GM12878 (cell line): Measurements from ENCODE around the gene RAP1GDS1. TPM values are rescaled to one million over a fixed set of nuclear protein-coding genes. Genes with fewer than 3 reads are reported as not detected.
A peak's percentile ranks its signal among the peaks of the same experiment; 100 is the strongest.

Source experiments
- ATAC-seq: fragments of 200-7000 bp; cut with Tn5 transposase; 3 replicates; pipeline ENCODE4 v1.9.1; 2020; ENCODE audit warnings: mild to moderate bottlenecking, moderate library complexity
- BruUV-seq: library from RNA; stranded (reverse); fragments of 400-500 nt; replicated peaks from 2 replicates; lab custom pipeline; 2021; lab: Mats Ljungman, UMichigan
- CTCF ChIA-PET: fragments of 300-600 bp; sonication (Branson Sonifier 250); formaldehyde crosslinking; extraction: SDS; loops from one replicate; lab custom pipeline; 2021; ENCODE audit warnings: inconsistent platforms; lab: Yijun Ruan, JAX
- POLR2A ChIA-PET: fragments of 350-600 bp; formaldehyde crosslinking; extraction: SDS; loops from one replicate; lab custom pipeline; 2021; ENCODE audit warnings: inconsistent platforms; lab: Charles Lee
- RAD21 ChIA-PET: fragments of 300-600 bp; sonication (Branson Sonifier 250); formaldehyde crosslinking; loops from one replicate; lab custom pipeline; 2023; ENCODE audit warnings: antibody characterized with exemption; ENCODE audit not compliant: unreplicated experiment; lab: Charles Lee
- SMC1A ChIA-PET: fragments of 300-600 bp; sonication (Branson Sonifier 250); formaldehyde crosslinking; loops from one replicate; lab custom pipeline; 2023; ENCODE audit not compliant: unreplicated experiment, uncharacterized antibody; lab: Charles Lee
- DNase-seq: peaks from one replicate; pipeline ENCODE4 v3.0.0-alpha.2; 2011; ENCODE audit warnings: low read depth, low spot score
- FAIRE-seq: peaks from 3 replicates; lab custom pipeline; 2011; peaks lifted over from hg19 to GRCh38; lab: Jason Lieb, UNC
- H2AFZ ChIP-seq: 2 replicates; pipeline ENCODE4 v1.6.0; 2011; ENCODE audit warnings: low read depth, low read length, control low read depth; ENCODE audit not compliant: control insufficient read depth
- H3K27ac ChIP-seq: 2 replicates; pipeline ENCODE4 v1.5.1; 2011; ENCODE audit warnings: control low read depth; ENCODE audit not compliant: control insufficient read depth, insufficient read depth
- H3K27me3 ChIP-seq, 2 experiments: replicated peaks in 1 of 2; 2 replicates each; pipeline versions ENCODE4 v1.6.0 to v1.6.1; 2011; ENCODE audit warnings: low read length in 1 of 2; ENCODE audit not compliant: control insufficient read depth in 2 of 2, insufficient read depth in 2 of 2
- H3K36me3 ChIP-seq, 2 experiments: 2 replicates each; pipeline ENCODE4 v1.5.1; 2011; ENCODE audit warnings: low read length in 1 of 2; ENCODE audit not compliant: control insufficient read depth in 2 of 2, insufficient read depth in 2 of 2
- H3K4me1 ChIP-seq: 2 replicates; pipeline ENCODE4 v1.6.1; 2011; ENCODE audit warnings: mild to moderate bottlenecking, low read length, moderate library complexity, mixed read lengths; ENCODE audit not compliant: control insufficient read depth, insufficient read depth
- H3K4me2 ChIP-seq: 2 replicates; pipeline ENCODE4 v1.6.0; 2011; ENCODE audit warnings: control low read depth; ENCODE audit not compliant: control insufficient read depth, insufficient read depth
- H3K4me3 ChIP-seq: fragments of 200-600 bp; sonication (generic); 2 replicates; pipeline ENCODE4 v1.5.1; 2016
- H3K79me2 ChIP-seq: 2 replicates; pipeline ENCODE4 v1.6.0; 2011; ENCODE audit warnings: low read length; ENCODE audit not compliant: control insufficient read depth, insufficient read depth
- H3K9ac ChIP-seq: 2 replicates; pipeline ENCODE4 v1.8.0; 2011; ENCODE audit warnings: low read length, control low read depth, mixed read lengths; ENCODE audit not compliant: control insufficient read depth, insufficient read depth
- H3K9me3 ChIP-seq: replicated peaks from 3 replicates; pipeline ENCODE4 v1.5.1; 2011; ENCODE audit warnings: mild to moderate bottlenecking, low read length; ENCODE audit not compliant: control insufficient read depth, insufficient read depth
- H4K20me1 ChIP-seq: 2 replicates; pipeline ENCODE4 v1.6.0; 2011; ENCODE audit not compliant: control insufficient read depth, insufficient read depth
- CEBPB ChIP-seq, 2 experiments: fragments of 150-350 bp in 1 of 2; IDR thresholded peaks; 2 replicates each; pipeline ENCODE4 v1.6.1; 2012 to 2014; ENCODE audit warnings: low read depth in 2 of 2, low read length in 2 of 2, borderline replicate concordance in 1 of 2, inconsistent platforms in 1 of 2
- HDAC2 ChIP-seq: fragments of 200-600 bp; sonication (generic); IDR thresholded peaks from 2 replicates; pipeline ENCODE4 v1.6.1; 2017
- MTA2 ChIP-seq: fragments of 450-650 bp; IDR thresholded peaks from 2 replicates; pipeline ENCODE4 v1.6.1; 2016; ENCODE audit warnings: low read depth, mild to moderate bottlenecking, moderate library complexity
- NR2C1 ChIP-seq: fragments of 450-650 bp; IDR thresholded peaks from 2 replicates; pipeline ENCODE4 v1.6.1; 2017; ENCODE audit warnings: antibody characterized with exemption, mild to moderate bottlenecking, moderate library complexity
- SIX5 ChIP-seq: IDR thresholded peaks from 2 replicates; pipeline ENCODE4 v1.6.1; 2011; ENCODE audit warnings: mild to moderate bottlenecking, low read depth, low read length, moderate library complexity; ENCODE audit not compliant: severe bottlenecking
- SMARCA5 ChIP-seq: fragments of 450-650 bp; IDR thresholded peaks from 2 replicates; pipeline ENCODE4 v1.6.1; 2017; ENCODE audit warnings: mild to moderate bottlenecking
- USF1 ChIP-seq: IDR thresholded peaks from 2 replicates; pipeline ENCODE4 v1.6.1; 2011; ENCODE audit warnings: borderline replicate concordance, low read depth, mild to moderate bottlenecking, moderate library complexity, mixed read lengths, low read length; ENCODE audit not compliant: insufficient read depth; ENCODE audit errors: extremely low read length
- YBX1 ChIP-seq: fragments of 450-650 bp; IDR thresholded peaks from 2 replicates; pipeline ENCODE4 v1.6.1; 2016; ENCODE audit warnings: antibody characterized with exemption
- ZNF687 ChIP-seq: fragments of 450-650 bp; IDR thresholded peaks from 2 replicates; pipeline ENCODE4 v1.6.1; 2017; ENCODE audit warnings: mild to moderate bottlenecking, moderate library complexity
- WGBS: methylation state at CpG from one replicate; pipeline ENCODE4 v1.1.6; 2016; ENCODE audit warnings: low lambda C conversion rate; ENCODE audit not compliant: insufficient replicate concordance, insufficient coverage; ENCODE audit errors: missing lambda C conversion rate; 5-methylcytosine and 5-hydroxymethylcytosine counted together
- in situ Hi-C: fragments of 300-500 bp; cut with MboI; formaldehyde crosslinking; loops from 9 replicates; pipeline ENCODE4 v1.14.3; 2018; ENCODE audit warnings: mixed read lengths
- intact Hi-C: fragments of 100-400 bp; cut with micrococcal nuclease; formaldehyde crosslinking; loops from one replicate; pipeline ENCODE4 v1.14.2; 2022; ENCODE audit not compliant: unreplicated experiment
- polyA plus RNA-seq, 11 experiments: library from polyadenylated mRNA; depleted of rRNA in 4 of 11; unstranded in 6 of 11; stranded (reverse) in 5 of 11; fragments of >200 nt; fragmentation: Nextera tagmentation in 4 of 11; fragmentation: Illumina TruSeq in 1 of 11; extraction: Ambion mirVana in 4 of 11; extraction: Trizol in 1 of 11; gene quantifications; 1 replicate in 1 of 11; 2 replicates in 10 of 11; pipeline versions ENCODE4 v1.2.1 to v1.2.3, GENCODE V29; 2011 to 2016; ENCODE audit warnings: inconsistent platforms in 2 of 11, missing spikeins in 2 of 11, low read depth in 1 of 11
- total RNA-seq, 4 experiments: library from RNA; depleted of rRNA in 3 of 4; stranded (reverse); fragments of >200 nt in 3 of 4; fragmentation: Illumina TruSeq in 1 of 4; extraction: Trizol in 1 of 4; gene quantifications; 2 replicates each; pipeline versions ENCODE4 v1.2.1 to v1.2.3, GENCODE V29; 2013 to 2021
- TF ChIP-seq, protein P1 (sequence below): fragments of 450-650 bp; IDR thresholded peaks from 2 replicates; pipeline ENCODE4 v1.6.1; 2018; ENCODE audit warnings: borderline replicate concordance, mild to moderate bottlenecking; ENCODE audit not compliant: partially characterized antibody

RAP1GDS1 gene
- total and polyA plus RNA-seq, 10 of the 15 experiments (the other 5 are each of a cell fraction or from before 2014, with no cell fraction given) = 12.0 to 30.5 (median 20.7) TPM

- Histone ChIP-seq H2AFZ (no peak overlapping the region), H3K4me1 (no peaks in the 10 kb centered on the region), H3K36me3 (no peaks in the 10 kb centered on the region), H3K27ac (no peak overlapping the region), H3K4me3 (no peak overlapping the region), H3K9ac (no peak overlapping the region), H4K20me1 (no peaks in the 10 kb centered on the region), H3K79me2 (no peaks in the 10 kb centered on the region), H3K4me2 (no peak overlapping the region)
- DNase-seq (no peak), FAIRE-seq (no peak), ATAC-seq (no peak; the same call in 2 of the 3 replicates)
- in situ Hi-C loops = no loop called here
- ChIA-PET POLR2A (no interaction called here), SMC1A (no interaction called here), RAD21 (no interaction called here), CTCF (no interaction called here)
- 24% methylated on average over 3 of the region's 3 CpGs for WGBS
- TF ChIP-seq MTA2 (no peak), CEBPB (IDR thresholded peaks at IDR 0.05; ENCODE audit: borderline replicate concordance in 1 of 2, low read depth in 2 of 2, low read length in 2 of 2) (peak in 1 of 2 experiments; percentile 36; a peak in 1 of 4 replicates), SIX5 (peak; percentile 41)
- TF ChIP-seq, all 136 proteins: peak for 2
- BruUV-seq = no TSS peak
- intact Hi-C loops = no loop called here
- Histone ChIP-seq H3K27me3 (no peaks in the 10 kb centered on the region), H3K9me3 (no peaks in the 10 kb centered on the region)
Observed at GRCh38 chr4:98232202-98232601, 29.0 kb upstream of the RAP1GDS1 start.

DNA sequence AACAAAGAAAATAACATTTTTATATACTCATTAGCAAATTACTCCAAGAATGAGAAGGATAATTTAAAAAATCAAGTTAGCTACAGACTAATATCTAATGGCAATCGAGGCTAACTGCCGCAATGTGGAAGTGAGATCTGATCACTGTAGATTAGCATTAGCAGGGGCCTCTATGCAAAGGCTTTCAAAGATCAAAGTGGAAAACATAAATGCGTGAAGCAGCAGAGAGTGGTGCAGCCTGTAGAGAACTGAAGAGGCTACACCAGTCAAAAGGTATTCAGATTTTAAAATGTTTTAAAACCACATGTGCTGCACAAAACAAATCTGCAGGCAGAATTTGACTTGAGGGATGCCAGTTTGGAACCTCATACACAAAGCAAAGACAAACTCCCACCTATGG, 24.0 kb upstream of the RAP1GDS1 start:
- ChIA-PET POLR2A (no interaction called here), RAD21 (no interaction called here), SMC1A (interaction anchor here (0.8 kb wide), 1 partner anchor 140 kb away, joined by 3 read pairs; no protein-coding TSS in a partner anchor), CTCF (no interaction called here)
- no peak for ATAC-seq
- no TSS peak for BruUV-seq
- no peaks in the 10 kb centered on the region for H3K9me3 ChIP-seq
- no peaks in the 10 kb centered on the region for H3K36me3 ChIP-seq
- intact Hi-C loops = no loop called here
- WGBS = 38% methylated on average over 3 of the region's 3 CpGs
- no peaks in the 10 kb centered on the region; a peak in 2 of 4 replicates for H3K27me3 ChIP-seq
- H3K4me3 ChIP-seq = no peak overlapping the region
- no peak overlapping the region for H3K9ac ChIP-seq
- no peaks in the 10 kb centered on the region for H3K4me1 ChIP-seq
- FAIRE-seq = no peak
- in situ Hi-C loops = no loop called here
- DNase-seq = no peak
- H3K27ac ChIP-seq = no peak overlapping the region
- H3K79me2 ChIP-seq = no peaks in the 10 kb centered on the region
- H2AFZ ChIP-seq = no peak overlapping the region
- H3K4me2 ChIP-seq = no peak overlapping the region
- no peaks in the 10 kb centered on the region for H4K20me1 ChIP-seq
- TF ChIP-seq YBX1 = no peak
- no peak for TF ChIP-seq SMARCA5
- no peak for TF ChIP-seq ZNF687
- TF ChIP-seq HDAC2 = no peak
- TF ChIP-seq, protein P1, sequence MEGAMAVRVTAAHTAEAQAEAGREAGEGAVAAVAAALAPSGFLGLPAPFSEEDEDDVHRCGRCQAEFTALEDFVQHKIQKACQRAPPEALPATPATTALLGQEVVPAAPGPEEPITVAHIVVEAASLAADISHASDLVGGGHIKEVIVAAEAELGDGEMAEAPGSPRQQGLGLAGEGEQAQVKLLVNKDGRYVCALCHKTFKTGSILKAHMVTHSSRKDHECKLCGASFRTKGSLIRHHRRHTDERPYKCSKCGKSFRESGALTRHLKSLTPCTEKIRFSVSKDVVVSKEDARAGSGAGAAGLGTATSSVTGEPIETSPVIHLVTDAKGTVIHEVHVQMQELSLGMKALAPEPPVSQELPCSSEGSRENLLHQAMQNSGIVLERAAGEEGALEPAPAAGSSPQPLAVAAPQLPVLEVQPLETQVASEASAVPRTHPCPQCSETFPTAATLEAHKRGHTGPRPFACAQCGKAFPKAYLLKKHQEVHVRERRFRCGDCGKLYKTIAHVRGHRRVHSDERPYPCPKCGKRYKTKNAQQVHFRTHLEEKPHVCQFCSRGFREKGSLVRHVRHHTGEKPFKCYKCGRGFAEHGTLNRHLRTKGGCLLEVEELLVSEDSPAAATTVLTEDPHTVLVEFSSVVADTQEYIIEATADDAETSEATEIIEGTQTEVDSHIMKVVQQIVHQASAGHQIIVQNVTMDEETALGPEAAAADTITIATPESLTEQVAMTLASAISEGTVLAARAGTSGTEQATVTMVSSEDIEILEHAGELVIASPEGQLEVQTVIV = no peak
- no peak for TF ChIP-seq NR2C1
- no peak for TF ChIP-seq USF1
